ENCODE data around the gene MAGI2. TPM values are rescaled to one million over a fixed set of nuclear protein-coding genes. Genes with fewer than 3 reads are reported as not detected.

MAGI2 gene
- total RNA-seq, 1 donor: 18.8 TPM

GRCh38 chr7:79157281-79157680 lies 296.2 kb downstream of the MAGI2 start:
- Histone ChIP-seq H3K9me3 (ENCODE audit: low read depth, low read length) (peaks cover 2% of the 10 kb centered on the region), H2AFZ (ENCODE audit: low read length) (no peak overlapping the region), H3K4me1 (ENCODE audit: insufficient read depth, low read length) (no peaks in the 10 kb centered on the region), H3K27ac (ENCODE audit: low read depth, low read length) (no peak overlapping the region), H3K27me3 (ENCODE audit: insufficient read depth, low read length) (no peaks in the 10 kb centered on the region), H3K79me2 (ENCODE audit: insufficient read depth, low read length) (no peaks in the 10 kb centered on the region), H3K4me2 (ENCODE audit: insufficient read depth, low read length) (no peak overlapping the region), H3K4me3 (ENCODE audit: insufficient read depth, low read length) (no peak overlapping the region), H3K36me3 (ENCODE audit: insufficient read depth, low read length) (no peaks in the 10 kb centered on the region), H4K20me1 (ENCODE audit: insufficient read depth, low read length) (no peaks in the 10 kb centered on the region)
- DNase-seq (ENCODE audit: insufficient read length, low spot score, missing footprints): no peak
- no peak for TF ChIP-seq CTCF (IDR thresholded peaks at IDR 0.05; ENCODE audit: extremely low read depth, low read depth, low read length)

GRCh38 chr7:79149831-79150230 lies 303.6 kb downstream of the MAGI2 start:
- no peak overlapping the region for H3K4me2 ChIP-seq (ENCODE audit: insufficient read depth, low read length)
- no peak for TF ChIP-seq CTCF (IDR thresholded peaks at IDR 0.05; ENCODE audit: extremely low read depth, low read depth, low read length)
- no peak for DNase-seq (ENCODE audit: insufficient read length, low spot score, missing footprints)

GRCh38 chr7:79142706-79143105 lies 310.8 kb downstream of the MAGI2 start:
- Histone ChIP-seq H2AFZ (ENCODE audit: low read length) (no peak overlapping the region), H4K20me1 (ENCODE audit: insufficient read depth, low read length) (no peaks in the 10 kb centered on the region), H3K36me3 (ENCODE audit: insufficient read depth, low read length) (no peaks in the 10 kb centered on the region), H3K9me3 (ENCODE audit: low read depth, low read length) (no peaks in the 10 kb centered on the region), H3K4me3 (ENCODE audit: insufficient read depth, low read length) (no peak overlapping the region), H3K79me2 (ENCODE audit: insufficient read depth, low read length) (no peaks in the 10 kb centered on the region), H3K4me2 (ENCODE audit: insufficient read depth, low read length) (no peak overlapping the region), H3K27me3 (ENCODE audit: insufficient read depth, low read length) (no peaks in the 10 kb centered on the region), H3K4me1 (ENCODE audit: insufficient read depth, low read length) (peaks cover 5% of the 10 kb centered on the region), H3K27ac (ENCODE audit: low read depth, low read length) (no peak overlapping the region)
- no peak for DNase-seq (ENCODE audit: insufficient read length, low spot score, missing footprints)
- no peak for TF ChIP-seq CTCF (IDR thresholded peaks at IDR 0.05; ENCODE audit: extremely low read depth, low read depth, low read length)

More at GRCh38 chr7:79149831-79150230, 303.6 kb downstream of the MAGI2 start:
- Histone ChIP-seq H3K36me3 (ENCODE audit: insufficient read depth, low read length) (no peaks in the 10 kb centered on the region), H3K4me3 (ENCODE audit: insufficient read depth, low read length) (no peak overlapping the region), H3K79me2 (ENCODE audit: insufficient read depth, low read length) (no peaks in the 10 kb centered on the region), H3K9me3 (ENCODE audit: low read depth, low read length) (no peaks in the 10 kb centered on the region), H3K27ac (ENCODE audit: low read depth, low read length) (no peak overlapping the region), H2AFZ (ENCODE audit: low read length) (no peak overlapping the region), H3K4me1 (ENCODE audit: insufficient read depth, low read length) (no peaks in the 10 kb centered on the region), H3K27me3 (ENCODE audit: insufficient read depth, low read length) (no peaks in the 10 kb centered on the region), H4K20me1 (ENCODE audit: insufficient read depth, low read length) (no peaks in the 10 kb centered on the region)

- Histone ChIP-seq H3K36me3 (ENCODE audit: insufficient read depth, low read length) (no peaks in the 10 kb centered on the region), H3K79me2 (ENCODE audit: insufficient read depth, low read length) (no peaks in the 10 kb centered on the region), H3K4me1 (ENCODE audit: insufficient read depth, low read length) (peaks cover 5% of the 10 kb centered on the region), H3K27me3 (ENCODE audit: insufficient read depth, low read length) (no peaks in the 10 kb centered on the region), H3K4me2 (ENCODE audit: insufficient read depth, low read length) (no peak overlapping the region), H2AFZ (ENCODE audit: low read length) (no peak overlapping the region), H3K4me3 (ENCODE audit: insufficient read depth, low read length) (no peak overlapping the region), H4K20me1 (ENCODE audit: insufficient read depth, low read length) (no peaks in the 10 kb centered on the region), H3K27ac (ENCODE audit: low read depth, low read length) (no peak overlapping the region), H3K9me3 (ENCODE audit: low read depth, low read length) (no peaks in the 10 kb centered on the region)
- DNase-seq (ENCODE audit: insufficient read length, low spot score, missing footprints): no peak
- no peak for TF ChIP-seq CTCF (IDR thresholded peaks at IDR 0.05; ENCODE audit: extremely low read depth, low read depth, low read length)
These were observed 312.2 kb downstream of the MAGI2 start for GRCh38 chr7:79141252-79141651.

Measured in osteoblast (primary cell).